T-helper 2 cell treated with Interferon-gamma antibody and Interleukin-4, amounts not matched to agents 5 μg/mL and 100 μg/mL, for 36 hours (primary cell): ENCODE data around the gene TMEM179.
A peak's percentile ranks its signal among the peaks of the same experiment; 100 is the strongest.
"Not testable (repeated sequence)": the region's sequence is repeated elsewhere in the genome, so short reads cannot be mapped to it uniquely, and the experiment has no call there.

Experiments used
- DNase-seq: peaks from one replicate; pipeline ENCODE4 v3.0.0; 2021; ENCODE audit warnings: low spot score
- H3K27ac Mint-ChIP-seq: one replicate; pipeline ENCODE4 v1.8.0; 2021; ENCODE audit warnings: mild to moderate bottlenecking, mixed read lengths
- H3K27me3 Mint-ChIP-seq: one replicate; pipeline ENCODE4 v1.8.0; 2021; ENCODE audit warnings: low read depth, mixed read lengths
- H3K36me3 Mint-ChIP-seq: one replicate; pipeline ENCODE4 v1.8.0; 2021; ENCODE audit warnings: low read depth, mixed read lengths
- H3K4me1 Mint-ChIP-seq: one replicate; pipeline ENCODE4 v1.8.0; 2021; ENCODE audit warnings: low read depth, mixed read lengths
- H3K4me3 Mint-ChIP-seq: one replicate; pipeline ENCODE4 v1.8.0; 2022; ENCODE audit warnings: mild to moderate bottlenecking, moderate library complexity, mixed read lengths
- H3K9me3 Mint-ChIP-seq: one replicate; pipeline ENCODE4 v1.8.0; 2021; ENCODE audit warnings: mixed read lengths

Gene TMEM179

DNA sequence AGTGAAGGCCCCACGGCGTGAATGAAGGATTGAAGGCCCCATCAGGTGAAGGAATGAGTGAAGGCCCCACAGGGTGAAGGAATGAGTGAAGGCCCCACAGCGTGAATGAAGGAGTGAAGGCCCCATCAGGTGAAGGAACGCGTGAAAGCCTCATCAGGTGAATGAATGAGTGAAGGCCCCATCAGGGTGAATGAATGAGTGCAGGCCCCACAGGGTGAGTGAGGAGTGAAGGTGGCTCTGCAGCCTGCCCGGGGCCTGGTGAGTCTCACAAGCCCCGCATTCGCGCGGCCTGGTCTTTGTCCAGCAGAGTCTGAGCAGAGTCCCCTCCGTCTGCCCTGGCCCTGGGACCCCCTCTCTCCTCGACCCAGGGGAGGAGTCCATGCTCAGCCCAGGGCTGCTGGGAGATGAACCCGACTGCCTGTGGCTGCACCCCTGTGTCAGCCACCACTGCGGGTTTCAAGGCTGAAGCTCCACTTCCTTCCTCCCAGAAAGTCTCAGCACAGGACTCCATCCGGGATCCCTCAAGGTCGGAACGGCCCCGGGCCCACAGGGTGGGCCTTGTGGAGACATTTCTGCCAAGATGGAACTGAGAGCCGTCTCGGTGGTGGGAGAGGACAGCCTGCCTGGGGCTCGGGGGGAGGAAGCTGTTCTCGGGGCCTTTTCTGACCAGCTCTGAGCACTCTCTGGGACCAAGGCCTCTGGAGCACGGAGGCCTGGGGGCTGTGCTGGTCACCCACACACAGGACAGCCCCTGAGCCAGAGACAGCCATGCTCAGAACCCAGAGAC is 37.4 kb upstream of the TMEM179 start:
- no peak overlapping the region for H3K27ac Mint-ChIP-seq
- no peaks in the 10 kb centered on the region for H3K4me1 Mint-ChIP-seq

DNA sequence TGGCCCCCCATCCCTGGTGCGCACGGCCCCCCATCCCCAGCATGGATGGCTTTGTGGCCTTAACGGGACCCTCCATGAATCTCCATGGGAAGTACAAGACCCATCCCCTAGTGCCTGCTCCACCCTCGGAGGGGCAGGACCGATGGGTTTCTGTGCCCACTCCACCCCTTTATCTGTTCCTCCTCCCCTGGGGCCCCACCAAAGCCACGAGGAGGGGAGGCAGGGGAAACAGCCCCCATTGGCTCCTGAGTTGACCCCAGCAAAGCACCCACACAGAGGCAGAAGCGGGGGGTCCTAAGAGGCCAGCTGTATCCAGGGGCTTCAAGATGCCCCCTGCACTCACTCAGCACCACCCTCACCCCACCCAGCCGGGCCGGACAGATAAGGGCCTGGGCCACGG is 36.1 kb upstream of the TMEM179 start:
- Mint-ChIP-seq H3K9me3 (peaks cover 4% of the 10 kb centered on the region), H3K4me3 (no peak overlapping the region), H3K36me3 (no peaks in the 10 kb centered on the region), H3K27me3 (no peaks in the 10 kb centered on the region), H3K27ac (no peak overlapping the region), H3K4me1 (no peaks in the 10 kb centered on the region)
- DNase-seq = no peak

More for the DNA sequence above, 37.4 kb upstream of the TMEM179 start:
- H3K27me3 Mint-ChIP-seq = no peaks in the 10 kb centered on the region
- H3K4me3 Mint-ChIP-seq = no peak overlapping the region
- H3K36me3 Mint-ChIP-seq = no peaks in the 10 kb centered on the region
- peaks cover 4% of the 10 kb centered on the region for H3K9me3 Mint-ChIP-seq
- no peak for DNase-seq

DNA sequence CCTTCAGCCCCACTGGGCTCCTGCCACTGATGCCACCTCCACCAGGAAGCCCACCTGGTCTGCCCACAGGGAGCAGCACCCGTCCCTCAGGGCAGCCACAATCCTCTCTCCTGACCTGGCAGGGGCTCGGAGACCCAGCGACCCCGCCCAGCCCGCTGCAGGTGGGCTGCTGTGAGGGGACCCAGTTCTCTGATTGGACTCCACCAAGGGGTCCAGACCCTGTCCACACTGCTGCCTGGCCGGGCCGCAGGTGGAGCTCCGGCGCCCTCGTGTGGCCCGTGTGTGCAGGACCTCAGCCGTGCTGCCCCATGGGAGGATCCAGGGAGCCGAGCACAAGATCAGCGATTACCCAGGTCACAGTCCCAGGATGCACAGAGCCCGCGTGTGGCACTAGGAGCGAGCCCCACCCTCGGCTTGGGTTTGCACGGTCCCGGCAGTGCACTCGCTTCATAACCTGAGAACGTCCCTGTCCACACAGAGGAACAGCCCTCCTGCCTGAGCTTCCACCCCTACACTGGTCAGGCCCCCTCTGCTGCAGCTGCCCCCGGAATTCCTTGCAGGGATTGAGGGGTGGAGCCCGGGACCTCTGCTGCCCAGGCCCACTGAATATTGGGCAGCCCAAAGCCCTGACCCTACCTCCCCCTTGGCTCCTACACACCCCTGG is 35.4 kb upstream of the TMEM179 start:
- peak; percentile 23 for DNase-seq
- no peak overlapping the region for H3K27ac Mint-ChIP-seq
- no peaks in the 10 kb centered on the region for H3K36me3 Mint-ChIP-seq
- peaks cover under 1% of the 10 kb centered on the region for H3K9me3 Mint-ChIP-seq
- no peak overlapping the region for H3K4me3 Mint-ChIP-seq
- no peaks in the 10 kb centered on the region for H3K4me1 Mint-ChIP-seq
- no peaks in the 10 kb centered on the region for H3K27me3 Mint-ChIP-seq

DNA sequence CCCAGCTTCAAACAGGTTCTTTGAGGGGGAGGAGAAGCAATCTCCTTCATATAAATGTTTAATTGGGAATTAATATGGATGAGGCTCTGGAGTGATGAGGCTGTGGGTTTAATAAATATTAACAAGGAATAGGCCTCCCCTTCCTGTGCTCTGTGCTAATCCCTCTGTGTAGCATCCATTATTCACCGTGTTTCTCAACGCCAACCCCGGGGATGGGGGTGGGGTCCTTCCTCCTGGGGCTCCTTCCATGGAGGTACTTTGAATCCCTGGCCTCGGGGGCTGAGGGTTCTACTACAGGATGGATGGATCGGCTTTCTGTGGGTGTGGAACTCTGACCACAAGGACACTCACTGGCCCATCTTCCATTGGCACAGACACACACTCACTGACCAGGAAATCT is 34.9 kb upstream of the TMEM179 start:
- Mint-ChIP-seq H3K9me3 (no peaks in the 10 kb centered on the region), H3K27me3 (no peaks in the 10 kb centered on the region), H3K36me3 (no peaks in the 10 kb centered on the region), H3K4me3 (no peak overlapping the region), H3K4me1 (no peaks in the 10 kb centered on the region), H3K27ac (no peak overlapping the region)
- no peak for DNase-seq

DNA sequence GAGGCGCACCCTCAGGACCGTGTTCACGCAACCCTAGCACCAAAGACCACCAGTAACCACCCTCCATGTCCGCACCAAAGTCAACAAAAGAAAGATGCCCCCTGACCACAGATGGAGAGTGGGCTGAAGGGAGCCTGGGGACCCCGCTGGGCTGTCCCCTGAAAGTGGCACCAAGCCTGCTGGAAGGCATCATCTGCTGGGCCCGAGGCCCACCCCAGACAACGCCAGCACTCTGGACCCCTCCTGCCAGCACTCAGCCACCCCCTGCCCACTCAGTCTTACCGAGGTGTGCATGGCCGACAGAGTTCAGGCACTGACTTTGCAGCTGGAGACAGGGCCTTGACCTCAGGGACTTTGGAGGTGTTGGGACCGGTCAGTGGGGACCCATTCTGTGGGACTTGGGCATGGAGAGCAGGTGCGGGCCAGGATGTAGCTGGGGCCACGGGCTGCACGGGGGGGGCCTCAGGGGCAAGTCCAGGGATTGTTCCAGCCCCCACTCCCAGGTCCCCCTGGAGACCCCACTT is 34.4 kb upstream of the TMEM179 start:
- H3K4me1 Mint-ChIP-seq = no peaks in the 10 kb centered on the region
- no peak overlapping the region for H3K27ac Mint-ChIP-seq
- no peaks in the 10 kb centered on the region for H3K36me3 Mint-ChIP-seq
- no peaks in the 10 kb centered on the region for H3K9me3 Mint-ChIP-seq
- no peaks in the 10 kb centered on the region for H3K27me3 Mint-ChIP-seq
- H3K4me3 Mint-ChIP-seq = no peak overlapping the region
- no peak for DNase-seq

DNA sequence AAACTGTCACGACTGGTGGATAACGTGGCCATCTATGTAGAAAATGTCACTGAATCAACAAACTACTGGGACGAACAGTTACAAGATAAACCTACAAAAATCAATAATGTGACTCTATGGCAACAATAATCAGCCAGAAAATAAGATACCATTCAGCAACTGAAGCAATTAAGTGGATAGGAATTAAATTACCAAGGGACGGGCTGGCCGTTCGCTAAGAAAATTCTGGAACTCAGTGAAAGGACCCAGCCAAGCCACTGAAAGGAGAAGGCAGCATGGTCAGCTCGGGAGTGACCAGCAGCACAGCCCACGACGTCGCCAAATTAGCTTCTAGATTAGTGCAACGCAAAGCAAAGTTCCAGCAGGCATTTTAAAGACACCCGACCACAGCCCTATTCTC is 33.6 kb upstream of the TMEM179 start:
- H3K27me3 Mint-ChIP-seq = no peaks in the 10 kb centered on the region
- H3K27ac Mint-ChIP-seq = no peak overlapping the region

DNA sequence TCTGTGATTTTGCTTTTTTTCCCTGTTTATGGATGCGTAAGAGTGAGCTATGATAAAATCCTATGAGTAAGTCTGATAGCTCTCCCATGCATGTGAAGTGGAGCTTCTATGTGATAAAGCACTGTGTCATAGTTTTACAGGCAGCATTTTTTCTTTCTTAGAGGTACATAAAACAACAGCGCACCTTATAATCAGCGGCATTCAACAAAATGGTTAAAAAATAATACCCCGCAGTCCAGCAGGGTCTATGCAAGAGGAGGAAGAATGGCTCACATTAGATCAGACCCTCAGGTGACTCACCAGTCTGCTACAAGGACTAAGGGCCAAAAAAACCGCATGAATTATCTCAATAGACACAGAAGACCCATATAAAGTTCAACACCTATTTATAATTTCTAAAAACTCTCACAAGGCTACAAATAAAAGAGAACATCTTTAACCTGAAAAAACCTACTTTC is 33.0 kb upstream of the TMEM179 start:
- H3K4me1 Mint-ChIP-seq = no peaks in the 10 kb centered on the region
- H3K4me3 Mint-ChIP-seq = no peak overlapping the region
- no peaks in the 10 kb centered on the region for H3K36me3 Mint-ChIP-seq
- DNase-seq = no peak
- no peaks in the 10 kb centered on the region for H3K9me3 Mint-ChIP-seq
- H3K27me3 Mint-ChIP-seq = no peaks in the 10 kb centered on the region
- no peak overlapping the region for H3K27ac Mint-ChIP-seq

More for the DNA sequence above, 33.6 kb upstream of the TMEM179 start:
- Mint-ChIP-seq H3K9me3 (no peaks in the 10 kb centered on the region), H3K4me3 (no peak overlapping the region), H3K36me3 (no peaks in the 10 kb centered on the region), H3K4me1 (no peaks in the 10 kb centered on the region)
- no peak for DNase-seq

DNA sequence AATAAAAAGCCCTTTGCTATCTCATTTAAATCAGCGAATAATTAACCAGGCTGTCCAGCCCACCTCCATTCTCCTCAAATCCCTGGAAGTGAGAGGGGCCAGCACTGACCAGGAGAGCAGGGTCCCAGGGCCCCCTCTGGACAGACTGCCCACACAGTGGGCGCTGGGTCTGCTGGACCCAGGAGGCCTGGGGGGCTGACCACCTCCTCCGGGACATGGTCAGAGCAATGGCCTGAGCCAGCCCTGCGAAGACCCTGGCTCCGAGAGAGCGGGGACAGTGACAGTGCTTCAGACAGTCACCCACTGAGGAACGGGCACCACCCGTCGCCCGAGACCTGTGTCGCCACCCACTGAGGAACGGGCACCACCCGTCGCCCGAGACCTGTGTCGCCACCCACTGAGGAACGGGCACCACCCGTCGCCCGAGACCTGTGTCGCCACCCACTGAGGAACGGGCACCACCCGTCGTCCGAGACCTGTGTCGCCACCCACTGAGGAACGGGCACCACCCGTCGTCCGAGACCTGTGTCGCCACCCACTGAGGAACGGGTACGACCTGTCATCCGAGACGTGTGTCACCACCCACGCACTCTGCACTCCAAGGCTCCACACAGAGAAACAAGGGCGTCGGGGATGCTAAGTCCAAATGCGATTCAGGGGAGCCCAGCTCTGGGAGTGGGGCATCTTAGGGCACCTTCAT is 32.4 kb upstream of the TMEM179 start:
- DNase-seq, H3K36me3 Mint-ChIP-seq, H3K9me3 Mint-ChIP-seq, H3K4me3 Mint-ChIP-seq, H3K27me3 Mint-ChIP-seq, H3K27ac Mint-ChIP-seq, H3K4me1 Mint-ChIP-seq: not testable (repeated sequence)

DNA sequence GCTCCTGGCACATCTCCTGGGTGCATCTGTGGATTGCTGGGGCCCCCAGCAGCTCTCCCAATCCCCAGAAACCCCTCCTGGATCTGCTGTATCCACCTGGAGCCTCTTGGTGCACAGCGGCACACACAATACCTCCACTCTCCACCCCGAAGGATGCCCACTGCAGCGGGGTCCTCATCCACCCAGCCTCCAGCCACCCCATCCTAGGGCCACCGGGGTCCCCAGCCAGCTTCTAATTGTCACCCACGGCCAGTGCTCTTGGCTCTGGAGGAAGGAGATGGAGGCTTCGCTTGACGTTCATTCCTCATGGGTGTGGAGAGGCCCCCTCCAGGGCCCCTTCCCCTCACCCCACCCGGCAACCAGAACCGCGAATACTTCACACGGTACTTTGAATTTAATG is 31.6 kb upstream of the TMEM179 start:
- Mint-ChIP-seq H3K4me3 (no peak overlapping the region), H3K4me1 (no peaks in the 10 kb centered on the region), H3K27me3 (no peaks in the 10 kb centered on the region), H3K36me3 (no peaks in the 10 kb centered on the region), H3K27ac (no peak overlapping the region), H3K9me3 (no peaks in the 10 kb centered on the region)
- DNase-seq = no peak

DNA sequence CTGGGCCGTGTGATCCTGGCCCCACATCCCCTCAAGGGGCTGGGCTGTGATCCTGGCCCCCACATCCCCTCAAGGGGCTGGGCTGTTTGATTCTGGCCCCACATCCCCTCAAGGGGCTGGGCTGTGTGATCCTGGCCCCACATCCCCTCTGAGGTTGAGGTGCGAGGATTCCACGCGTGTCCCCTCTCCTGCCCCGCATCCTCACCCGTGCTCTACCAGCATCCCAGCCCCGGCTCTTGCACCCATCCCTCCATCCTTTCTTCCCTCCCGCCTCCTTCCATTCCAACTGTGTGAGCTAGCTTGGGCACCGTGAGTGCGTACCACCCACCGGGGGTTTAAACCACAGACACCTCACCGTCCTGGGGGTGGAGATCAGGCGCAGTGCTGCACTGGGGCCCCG is 31.1 kb upstream of the TMEM179 start:
- DNase-seq = no peak
- H3K36me3 Mint-ChIP-seq = no peaks in the 10 kb centered on the region
- H3K9me3 Mint-ChIP-seq = no peaks in the 10 kb centered on the region
- no peaks in the 10 kb centered on the region for H3K27me3 Mint-ChIP-seq
- no peaks in the 10 kb centered on the region for H3K4me1 Mint-ChIP-seq
- no peak overlapping the region for H3K27ac Mint-ChIP-seq
- H3K4me3 Mint-ChIP-seq = no peak overlapping the region

DNA sequence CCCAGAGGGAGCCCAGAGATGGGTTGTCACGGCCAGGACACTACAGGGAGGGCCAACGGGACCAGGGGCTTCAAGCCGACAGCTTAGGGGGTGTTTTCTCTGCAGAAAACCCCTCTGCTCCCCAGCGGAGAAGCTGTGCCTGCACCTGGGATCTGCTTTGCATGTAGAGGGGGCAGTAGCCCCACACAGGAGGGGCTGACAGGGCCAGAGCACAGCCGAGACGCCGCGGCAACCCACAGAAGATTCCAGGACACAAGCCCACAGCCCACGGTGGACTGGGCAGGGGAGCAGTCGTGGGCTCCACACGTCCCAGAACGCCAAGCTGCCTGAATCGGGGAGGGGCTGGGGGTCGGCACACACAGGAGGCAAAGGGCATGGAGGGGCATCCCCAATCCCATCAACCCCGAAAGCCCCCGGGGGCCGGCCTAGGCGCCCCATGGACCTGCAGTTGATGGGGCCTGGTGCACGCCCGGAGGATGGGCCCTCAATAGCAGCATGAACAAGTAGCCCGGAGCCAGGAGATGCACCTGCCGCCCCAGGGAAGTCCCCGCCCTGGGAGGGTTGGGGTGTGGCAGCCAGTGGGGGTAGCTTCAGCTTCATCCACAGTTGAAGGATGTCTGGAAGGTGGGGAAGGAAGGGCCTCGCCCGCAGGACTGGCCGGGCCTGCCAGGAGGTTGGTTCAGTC is 30.5 kb upstream of the TMEM179 start:
- H3K4me1 Mint-ChIP-seq = no peaks in the 10 kb centered on the region
- DNase-seq = no peak
- no peak overlapping the region for H3K27ac Mint-ChIP-seq
- H3K4me3 Mint-ChIP-seq = no peak overlapping the region
- no peaks in the 10 kb centered on the region for H3K9me3 Mint-ChIP-seq
- no peaks in the 10 kb centered on the region for H3K27me3 Mint-ChIP-seq
- H3K36me3 Mint-ChIP-seq = no peaks in the 10 kb centered on the region

DNA sequence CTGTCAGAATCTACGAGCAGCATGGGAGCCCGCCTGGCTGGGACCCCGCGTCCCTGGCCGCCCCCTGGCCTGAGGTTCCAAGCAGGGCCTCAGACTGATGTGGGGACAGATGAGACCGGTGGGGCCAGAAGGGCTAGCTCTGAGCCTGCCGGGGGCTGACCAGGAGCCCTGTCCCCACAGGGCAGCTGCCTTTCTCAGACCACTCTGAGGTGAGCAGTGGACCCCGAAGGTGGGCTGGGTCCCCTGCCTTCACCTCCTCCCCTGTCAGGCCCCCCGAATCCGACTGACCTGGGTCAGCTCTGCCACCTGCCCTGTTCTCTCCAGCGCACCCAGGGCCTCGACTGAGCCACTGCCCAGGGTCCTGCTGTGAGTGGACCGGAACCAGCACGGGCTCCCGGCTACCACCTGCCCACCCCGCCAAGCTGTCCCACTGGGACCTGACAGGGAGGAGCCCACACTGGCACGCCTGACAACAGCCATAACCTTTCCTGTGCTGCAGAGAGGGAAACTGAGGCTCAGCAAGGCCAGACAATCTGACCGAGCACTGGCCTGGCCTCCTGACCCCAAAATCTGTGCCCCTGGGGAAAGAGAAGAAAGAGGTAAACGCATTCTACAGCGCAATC is 29.7 kb upstream of the TMEM179 start:
- no peak overlapping the region for H3K27ac Mint-ChIP-seq
- H3K9me3 Mint-ChIP-seq = peaks cover 2% of the 10 kb centered on the region
- no peaks in the 10 kb centered on the region for H3K36me3 Mint-ChIP-seq
- no peaks in the 10 kb centered on the region for H3K4me1 Mint-ChIP-seq
- no peaks in the 10 kb centered on the region for H3K27me3 Mint-ChIP-seq
- no peak overlapping the region for H3K4me3 Mint-ChIP-seq
- DNase-seq = no peak

DNA sequence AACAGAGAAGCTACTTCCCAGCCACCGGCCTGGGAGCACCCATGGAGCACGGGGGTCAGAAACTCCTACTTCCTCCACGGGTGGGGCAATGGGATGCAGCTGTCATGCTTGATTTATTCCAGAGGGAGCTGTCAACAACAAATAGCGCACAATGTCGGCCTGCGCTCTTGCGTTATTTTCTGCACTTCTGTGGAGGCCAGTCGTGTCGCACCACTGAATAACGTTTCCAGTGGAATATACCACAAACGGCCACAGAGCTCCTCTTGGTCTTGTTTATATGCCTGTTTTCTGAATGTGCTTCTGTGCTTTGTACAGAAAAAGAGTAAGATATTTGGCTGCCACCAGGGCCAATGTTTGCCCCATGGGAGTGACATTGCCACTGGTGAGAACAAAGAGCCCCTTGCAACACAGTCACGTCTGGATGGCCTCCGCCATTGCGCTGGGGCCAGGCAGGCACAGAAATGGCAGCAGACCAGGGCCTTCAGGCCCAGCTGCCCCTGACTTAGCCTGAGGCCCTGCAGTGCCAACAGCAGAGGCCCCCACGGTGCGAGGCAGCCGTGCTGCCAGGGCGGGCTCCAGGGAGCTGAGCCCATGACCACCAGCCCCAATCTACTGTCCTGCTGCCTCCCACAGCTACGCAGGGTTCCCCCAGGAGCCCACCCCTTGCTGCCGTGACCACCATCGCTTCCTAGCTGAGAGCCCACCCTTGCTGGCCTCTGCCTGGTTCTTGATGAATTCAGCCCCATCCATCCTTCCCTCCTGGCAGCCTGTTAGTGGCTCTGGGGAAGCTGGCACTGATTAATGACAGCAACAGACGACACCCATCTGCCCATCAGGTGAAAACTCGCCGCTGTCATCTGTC is 28.9 kb upstream of the TMEM179 start:
- Mint-ChIP-seq H3K27ac (no peak overlapping the region), H3K36me3 (no peaks in the 10 kb centered on the region), H3K4me3 (no peak overlapping the region)

More for the DNA sequence above, 28.9 kb upstream of the TMEM179 start:
- Mint-ChIP-seq H3K27me3 (no peaks in the 10 kb centered on the region), H3K4me1 (no peaks in the 10 kb centered on the region), H3K9me3 (peaks cover 6% of the 10 kb centered on the region)
- DNase-seq = no peak
